GM12873 (cell line): ENCODE measurements around the gene NMUR1.

ENCODE experiments used
- TF ChIP-seq, protein P1 (sequence below): IDR thresholded peaks from 2 replicates; pipeline ENCODE4 v1.5.1; 2012; ENCODE audit warnings: low read depth, mild to moderate bottlenecking, moderate library complexity, low read length, control low read depth; ENCODE audit not compliant: insufficient read depth; ENCODE audit errors: missing control alignments

The NMUR1 gene

DNA sequence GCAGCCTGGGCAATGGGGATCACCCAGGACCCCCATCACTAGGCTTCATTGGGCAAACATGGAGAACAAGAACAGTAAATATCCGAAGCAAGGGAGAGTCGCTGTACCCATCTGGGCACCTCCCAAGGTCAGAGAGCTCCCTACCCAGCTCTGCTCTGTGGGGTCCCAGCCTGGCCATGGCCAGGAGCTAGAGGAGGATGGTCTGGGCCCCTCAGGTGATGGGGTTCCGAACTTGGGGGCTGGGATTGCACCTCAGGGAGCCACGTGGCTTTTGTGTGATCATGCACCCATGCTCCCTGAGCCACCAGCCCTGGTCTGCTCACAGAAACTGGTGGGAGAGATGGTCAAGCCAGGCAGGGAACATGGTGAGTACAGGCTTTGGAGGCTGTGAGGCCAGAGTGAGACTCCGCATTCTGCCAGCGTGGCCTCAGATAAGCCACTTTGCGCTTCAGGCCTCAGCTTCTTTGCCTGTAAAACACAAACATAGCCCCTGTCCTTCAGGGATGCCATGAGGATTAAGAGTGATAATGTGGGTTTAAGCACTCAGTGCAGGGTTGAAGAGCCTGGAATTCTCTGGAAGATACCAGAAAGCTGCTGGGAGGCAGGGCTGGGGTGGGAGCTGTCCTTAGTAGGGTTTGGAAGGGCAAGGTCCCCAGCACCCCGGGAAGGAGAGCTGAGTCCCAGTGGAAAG, 3.0 kb upstream of the NMUR1 start:
- TF ChIP-seq, protein P1, sequence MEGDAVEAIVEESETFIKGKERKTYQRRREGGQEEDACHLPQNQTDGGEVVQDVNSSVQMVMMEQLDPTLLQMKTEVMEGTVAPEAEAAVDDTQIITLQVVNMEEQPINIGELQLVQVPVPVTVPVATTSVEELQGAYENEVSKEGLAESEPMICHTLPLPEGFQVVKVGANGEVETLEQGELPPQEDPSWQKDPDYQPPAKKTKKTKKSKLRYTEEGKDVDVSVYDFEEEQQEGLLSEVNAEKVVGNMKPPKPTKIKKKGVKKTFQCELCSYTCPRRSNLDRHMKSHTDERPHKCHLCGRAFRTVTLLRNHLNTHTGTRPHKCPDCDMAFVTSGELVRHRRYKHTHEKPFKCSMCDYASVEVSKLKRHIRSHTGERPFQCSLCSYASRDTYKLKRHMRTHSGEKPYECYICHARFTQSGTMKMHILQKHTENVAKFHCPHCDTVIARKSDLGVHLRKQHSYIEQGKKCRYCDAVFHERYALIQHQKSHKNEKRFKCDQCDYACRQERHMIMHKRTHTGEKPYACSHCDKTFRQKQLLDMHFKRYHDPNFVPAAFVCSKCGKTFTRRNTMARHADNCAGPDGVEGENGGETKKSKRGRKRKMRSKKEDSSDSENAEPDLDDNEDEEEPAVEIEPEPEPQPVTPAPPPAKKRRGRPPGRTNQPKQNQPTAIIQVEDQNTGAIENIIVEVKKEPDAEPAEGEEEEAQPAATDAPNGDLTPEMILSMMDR, result no peak

GRCh38 chr2:231532756-231533035, 2.5 kb upstream of the NMUR1 start:
- TF ChIP-seq, protein P1, result no peak

DNA sequence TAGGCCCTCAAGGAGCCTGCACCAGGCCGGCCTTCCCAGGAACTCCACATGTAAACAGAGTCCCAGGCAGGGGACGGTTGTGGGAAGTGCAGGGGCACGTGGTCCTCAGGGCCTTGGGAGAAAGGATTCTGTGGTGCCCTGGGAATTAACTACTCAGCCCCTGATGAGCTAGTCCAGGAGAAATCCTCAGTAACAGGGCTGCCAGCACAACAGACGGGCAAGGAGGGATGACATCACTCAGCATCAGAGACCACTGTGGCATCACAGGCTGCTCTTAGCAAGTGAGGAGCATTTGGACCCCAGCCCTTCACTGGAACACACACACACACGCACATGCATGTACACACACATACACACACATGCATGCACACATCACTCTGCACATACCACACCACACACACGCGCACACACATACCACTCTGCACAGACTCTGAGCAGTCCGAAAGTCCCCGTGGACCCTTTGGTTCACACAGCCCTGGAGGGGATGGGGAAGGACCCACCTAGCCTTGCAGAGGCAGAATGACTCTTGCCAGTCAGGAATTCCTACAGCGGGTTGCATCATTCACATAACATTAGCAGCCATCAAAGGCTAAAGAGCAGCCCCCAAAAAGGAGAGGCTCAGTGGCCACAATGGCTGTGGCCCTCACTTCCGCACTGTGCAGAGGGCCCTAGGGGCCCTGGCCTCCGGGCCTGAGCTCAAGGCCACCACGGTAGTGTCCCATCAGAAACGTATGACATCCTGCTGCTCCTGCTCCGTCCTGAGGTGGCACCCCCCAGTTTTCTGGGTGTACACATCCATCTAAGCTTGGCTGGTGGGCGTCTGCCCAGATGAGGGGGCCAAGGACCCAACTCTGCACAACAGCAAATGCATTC, 1.9 kb upstream of the NMUR1 start:
- TF ChIP-seq, protein P1, result no peak

- TF ChIP-seq, protein P1, result no peak
These were observed 1.2 kb upstream of the NMUR1 start for GRCh38 chr2:231531466-231531865.

GRCh38 chr2:231528636-231529030, 1.6 kb downstream of the NMUR1 start:
- TF ChIP-seq, protein P1, result no peak

DNA sequence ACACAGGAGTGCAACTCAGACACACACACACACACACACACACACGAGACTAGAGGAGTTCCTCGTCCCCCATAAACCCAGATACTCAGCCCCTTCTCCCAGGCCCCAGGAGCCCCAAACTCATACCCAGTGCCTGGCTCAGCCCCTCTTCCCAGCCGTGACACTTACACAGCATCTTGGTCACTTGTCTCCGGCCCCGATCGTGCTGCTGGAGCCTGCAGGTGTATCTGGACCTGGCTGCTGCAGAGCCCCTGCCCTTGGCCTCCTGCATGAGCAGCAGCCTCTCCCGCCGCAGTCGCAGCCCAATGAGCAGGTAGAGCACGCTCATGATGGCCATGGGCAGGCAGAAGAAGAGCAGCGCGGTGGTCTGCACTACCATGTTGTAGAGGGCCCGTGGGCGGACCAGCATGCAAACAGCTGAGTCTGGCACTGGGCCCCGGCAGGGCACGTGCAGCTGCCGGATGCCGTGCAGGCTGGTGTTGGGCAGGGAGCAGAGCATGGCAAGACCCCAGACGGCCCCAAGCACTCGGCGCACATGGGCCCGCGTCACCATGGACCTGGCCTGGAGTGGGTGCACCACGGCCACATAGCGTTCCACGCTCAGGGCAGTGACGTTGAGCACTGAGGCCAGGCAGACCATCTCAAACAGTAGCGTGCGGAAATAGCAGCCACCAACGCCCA, 2.1 kb downstream of the NMUR1 start:
- TF ChIP-seq, protein P1, result no peak

- TF ChIP-seq, protein P1, result no peak
These were observed 3.2 kb downstream of the NMUR1 start for GRCh38 chr2:231527091-231527395.
